ENCODE measurements around the gene TPTE2.
A peak's percentile ranks its signal among the peaks of the same experiment; 100 is the strongest.
"Not testable (repeated sequence)": the region's sequence is repeated elsewhere in the genome, so short reads cannot be mapped to it uniquely, and the experiment has no call there.

Gene TPTE2

GRCh38 chr13:19561585-19561984 lies 253 bp upstream of the TPTE2 start:
- DNase-seq, result no peak

DNA sequence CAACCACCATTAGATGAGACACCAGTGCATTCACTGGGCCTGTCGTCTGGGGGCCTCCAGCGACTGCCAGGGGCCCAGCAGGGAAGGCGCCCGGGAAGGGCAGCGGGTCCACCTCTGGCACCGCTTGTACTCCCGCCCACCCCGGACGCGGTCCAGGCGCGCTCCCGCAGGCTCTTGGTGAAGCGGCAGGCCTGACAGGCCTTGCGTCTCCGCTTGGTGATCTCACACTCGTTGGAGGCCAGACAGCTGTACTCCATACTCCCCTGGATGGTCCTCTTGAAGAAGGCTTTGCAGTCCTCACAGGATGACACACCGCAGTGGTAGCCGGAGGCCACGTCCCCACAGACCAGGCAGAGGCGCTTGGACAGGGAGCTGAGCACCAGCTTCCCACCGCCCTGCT lies 660 bp downstream of the TPTE2 start:
- DNase-seq, result not testable (repeated sequence)

- DNase-seq, result not testable (repeated sequence)
Measured at GRCh38 chr13:19559739-19560138, 1.6 kb downstream of the TPTE2 start.

- not testable (repeated sequence) for DNase-seq
Measured at GRCh38 chr13:19557287-19557686, 4.0 kb downstream of the TPTE2 start.

DNA sequence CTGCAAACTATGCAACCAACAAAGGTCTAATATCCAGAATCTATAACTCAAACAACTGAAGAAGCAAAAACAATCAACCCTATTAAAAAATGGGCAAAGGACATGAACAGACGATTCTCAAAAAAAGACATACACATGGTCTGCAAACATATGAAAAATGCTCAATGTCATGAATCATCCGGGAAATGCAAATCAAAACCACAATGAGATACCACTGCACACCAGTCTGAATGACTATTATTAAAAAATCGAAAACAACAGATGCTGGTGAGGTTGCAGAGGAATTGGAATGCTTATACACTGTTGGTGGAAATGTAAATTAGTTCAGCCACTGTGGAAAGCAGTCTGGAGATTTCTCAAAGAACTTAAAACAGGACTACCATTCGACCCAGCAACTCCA lies 12.1 kb downstream of the TPTE2 start:
- DNase-seq, result not testable (repeated sequence)

DNA sequence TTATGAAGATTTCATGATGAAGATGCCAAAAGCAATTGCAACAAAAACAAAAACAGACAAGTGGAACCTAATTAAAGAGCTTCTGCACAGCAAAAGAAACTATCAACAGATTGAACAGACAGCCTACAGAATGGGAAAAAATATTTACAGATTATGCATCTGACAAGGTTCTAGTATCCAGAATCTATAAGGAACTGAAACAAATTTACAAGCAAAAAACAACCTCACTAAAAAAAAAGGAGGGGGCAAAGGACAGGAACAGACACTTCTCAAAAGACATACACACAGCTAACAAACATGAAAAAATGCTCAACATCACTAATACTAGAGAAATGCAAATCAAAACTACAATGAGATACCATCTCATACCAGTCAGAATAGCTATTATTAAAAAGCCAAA lies 35.7 kb downstream of the TPTE2 start:
- DNase-seq, result not testable (repeated sequence)

DNA sequence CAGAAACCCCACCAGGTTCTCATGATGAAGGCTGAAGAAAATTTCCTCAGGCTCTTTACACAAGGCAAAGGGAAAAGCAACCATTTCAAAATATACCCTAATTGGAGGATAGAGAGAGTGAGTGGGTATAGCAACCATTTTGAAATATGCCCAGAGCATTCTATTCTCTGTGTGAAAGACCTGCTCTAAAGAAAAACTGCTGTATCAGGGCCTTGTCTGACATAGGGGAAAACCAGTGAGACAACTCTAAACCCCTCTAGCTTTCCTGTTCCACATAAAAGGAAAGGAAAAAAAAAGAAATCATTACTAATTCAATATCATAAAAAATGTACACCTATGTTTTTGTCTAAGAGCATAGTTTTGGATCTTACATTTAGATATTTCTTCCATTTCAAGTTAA lies 42.3 kb downstream of the TPTE2 start:
- DNase-seq, result no peak

- not testable (repeated sequence) for DNase-seq
Measured at GRCh38 chr13:19507623-19508022, 53.7 kb downstream of the TPTE2 start.

GRCh38 chr13:19460126-19460525 lies 101.2 kb downstream of the TPTE2 start:
- not testable (repeated sequence) for DNase-seq

- DNase-seq, result peak; percentile 86
Measured at GRCh38 chr13:19439056-19439686, 122.2 kb downstream of the TPTE2 start.

DNA sequence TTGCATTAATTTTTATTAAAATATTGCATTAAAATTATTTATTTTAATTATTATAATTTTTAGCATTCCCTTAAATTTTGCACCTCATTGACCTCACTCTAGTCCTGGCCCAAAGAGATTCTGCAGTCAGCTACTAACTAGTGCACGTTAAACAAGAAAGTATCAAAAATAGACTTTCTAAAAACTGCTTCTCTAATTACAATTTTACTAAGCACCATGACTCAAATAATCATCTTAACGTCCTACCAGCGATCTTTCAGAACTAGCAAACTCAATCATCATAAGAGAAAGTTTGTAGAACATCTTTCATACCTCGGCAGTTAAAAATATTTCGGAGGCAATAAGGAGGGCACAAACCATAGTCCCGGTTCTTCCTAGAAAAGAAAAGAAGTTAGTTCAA lies 123.6 kb downstream of the TPTE2 start:
- DNase-seq, result not testable (repeated sequence)

DNA sequence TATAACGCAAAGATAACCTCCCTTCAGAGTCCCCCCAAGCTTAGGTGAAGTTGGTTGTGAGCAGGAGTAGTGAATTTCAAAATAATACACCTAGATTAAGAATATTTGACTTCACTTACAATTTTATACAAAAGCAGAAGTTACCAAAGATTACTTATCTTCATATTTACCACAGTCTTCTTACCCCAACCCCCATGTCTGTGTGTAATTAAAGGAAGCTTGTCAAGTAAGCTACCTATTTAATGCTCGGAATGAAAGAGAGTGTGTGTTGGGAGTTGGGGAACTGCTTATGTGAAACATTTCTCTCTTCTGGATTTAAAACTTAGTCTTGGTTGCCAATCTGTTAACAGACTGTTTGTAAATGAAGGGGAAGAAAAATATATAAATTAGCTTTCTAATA lies 139.1 kb downstream of the TPTE2 start:
- DNase-seq, result not testable (repeated sequence)

DNA sequence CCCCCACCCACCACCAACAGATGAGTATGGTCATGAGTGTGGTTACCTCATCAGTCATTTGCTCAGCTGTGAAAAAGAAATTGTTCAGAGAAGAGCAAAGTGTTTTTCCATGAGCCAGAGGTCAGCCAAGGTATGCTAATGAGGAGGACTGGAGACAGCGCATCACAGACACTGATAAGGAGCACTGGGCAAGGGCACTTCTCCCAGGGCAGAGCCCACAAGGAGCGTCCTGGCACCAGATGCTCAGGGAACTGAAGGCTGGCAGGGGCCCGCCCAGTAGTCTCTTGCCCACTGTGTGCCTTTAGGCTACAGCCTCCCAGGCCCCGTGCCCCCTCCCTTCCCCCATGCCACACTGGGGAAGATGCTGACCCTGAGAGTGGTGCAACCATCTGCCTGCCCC lies 148.8 kb downstream of the TPTE2 start:
- not testable (repeated sequence) for DNase-seq

DNA sequence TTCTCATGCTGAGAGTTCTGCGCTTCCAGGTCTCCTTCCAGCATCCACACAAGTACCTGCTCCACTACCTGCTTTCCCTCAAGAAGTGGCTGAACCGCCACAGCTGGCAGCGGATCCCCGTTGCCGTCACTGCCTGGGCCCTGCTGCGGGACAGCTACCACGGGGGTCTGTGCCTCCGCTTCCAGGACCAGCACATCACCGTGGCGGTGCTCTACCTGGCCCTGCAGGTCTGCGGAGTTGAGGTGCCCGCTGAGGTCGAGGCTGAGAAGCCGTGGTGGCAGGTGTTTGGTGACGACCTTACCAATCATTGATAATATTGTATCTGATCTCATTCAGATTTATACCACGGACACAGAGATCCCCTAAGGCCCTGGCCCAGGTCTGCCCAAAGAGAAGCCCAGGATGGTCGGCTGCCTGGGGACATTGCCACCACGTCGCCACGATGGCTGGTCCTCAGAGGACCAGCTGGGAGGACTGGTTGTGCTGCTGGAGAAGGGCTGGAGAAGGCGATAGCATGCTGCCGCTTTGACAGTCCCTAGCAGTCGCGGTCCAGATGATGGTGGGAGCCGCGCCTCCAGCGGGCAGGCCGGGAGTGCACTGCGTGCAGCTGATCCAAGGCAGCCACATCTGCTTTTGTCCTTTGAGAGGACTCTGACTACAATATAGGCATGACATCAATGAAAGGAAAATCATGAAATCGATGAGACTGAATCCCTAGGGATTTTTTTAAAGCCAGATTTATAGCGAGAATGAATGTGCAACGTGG lies 178.4 kb downstream of the TPTE2 start:
- not testable (repeated sequence) for DNase-seq

DNA sequence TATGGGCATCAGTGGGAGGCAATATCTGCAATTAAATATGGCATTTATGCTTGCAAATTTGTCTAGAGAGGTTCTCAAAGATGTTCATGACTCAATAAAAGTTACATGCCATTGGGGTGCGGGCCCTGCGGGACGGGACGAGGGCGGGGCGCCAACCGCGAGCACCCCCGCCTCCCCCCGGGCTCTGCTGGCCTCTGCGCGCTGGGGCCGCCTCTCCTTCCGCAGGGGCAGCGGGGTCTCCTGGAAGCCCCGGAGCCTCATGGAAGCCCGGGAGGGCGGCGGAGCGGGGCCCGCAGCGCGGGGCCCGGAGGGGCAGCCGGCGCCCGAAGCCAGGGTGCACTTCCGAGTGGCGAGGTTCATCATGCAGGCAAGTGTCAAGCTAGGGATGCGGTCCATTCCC lies 179.2 kb downstream of the TPTE2 start:
- DNase-seq, result no peak

All from NCI-H82 (cell line).